ENCODE data around the gene XRCC3. TPM values are rescaled to one million over a fixed set of nuclear protein-coding genes. Genes with fewer than 3 reads are reported as not detected.

XRCC3 gene
- total RNA-seq: 5.6 TPM
- long read RNA-seq, partial matches to known transcripts: 0 of 9 reads
- long read RNA-seq, other reads (novel, unspliced or antisense): 6 of 9 reads

DNA sequence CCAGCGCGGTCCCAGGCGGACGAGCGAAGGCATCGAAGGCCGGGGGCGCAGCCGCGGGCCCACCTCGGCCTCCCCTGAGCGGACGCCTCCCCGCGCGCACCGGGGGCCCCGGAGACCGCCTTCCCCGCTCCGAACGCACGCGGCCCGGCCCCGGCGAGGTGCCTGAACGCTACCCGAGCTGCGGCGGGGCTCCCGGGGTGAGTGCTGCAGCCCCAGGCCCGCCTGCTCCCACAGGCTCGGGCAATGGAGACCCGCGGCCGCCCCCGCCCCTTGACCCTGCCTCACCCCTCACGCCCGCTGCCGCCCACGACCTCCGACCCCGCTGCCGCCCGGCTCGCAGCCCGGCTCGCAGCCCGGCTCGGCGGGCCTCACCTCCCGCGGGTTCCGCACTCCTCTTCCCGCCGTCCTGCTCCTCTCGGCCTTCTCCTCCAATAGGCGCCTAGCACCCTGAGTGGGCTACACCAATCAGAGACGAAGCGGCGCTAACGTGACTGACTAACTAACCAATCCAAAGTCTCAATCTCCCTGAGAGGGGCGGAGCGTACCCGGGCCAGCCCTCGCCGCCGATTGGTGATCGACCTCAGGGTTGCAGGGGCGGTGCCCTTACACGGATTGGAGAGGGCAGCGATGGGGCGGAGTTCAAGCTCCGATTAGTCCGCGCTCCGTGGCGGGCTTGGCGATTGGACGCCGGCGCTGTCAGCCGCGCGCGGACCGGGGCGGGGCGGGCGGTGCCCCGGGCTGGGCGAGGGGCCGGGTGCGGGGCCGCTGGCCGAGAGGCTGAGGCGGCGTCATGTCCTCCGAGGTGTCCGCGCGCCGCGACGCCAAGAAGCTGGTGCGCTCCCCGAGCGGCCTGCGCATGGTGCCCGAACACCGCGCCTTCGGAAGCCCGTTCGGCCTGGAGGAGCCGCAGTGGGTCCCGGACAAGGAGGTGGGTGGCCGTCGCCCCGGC, at the start of gene XRCC3, which contains the start of gene ZFYVE21:
XRCC3 (minus strand) TSS at position 400 of the 949 bp plus-strand sequence. CDS start 4,364 bp downstream, outside the sequence.
ZFYVE21 (plus strand) TSS at position 759 of the 949 bp plus-strand sequence; CDS start at position 791, 32 bp downstream.
- H3K4me1 ChIP-seq: peaks cover 40% of the 10 kb centered on the region
- TF ChIP-seq, protein P1, sequence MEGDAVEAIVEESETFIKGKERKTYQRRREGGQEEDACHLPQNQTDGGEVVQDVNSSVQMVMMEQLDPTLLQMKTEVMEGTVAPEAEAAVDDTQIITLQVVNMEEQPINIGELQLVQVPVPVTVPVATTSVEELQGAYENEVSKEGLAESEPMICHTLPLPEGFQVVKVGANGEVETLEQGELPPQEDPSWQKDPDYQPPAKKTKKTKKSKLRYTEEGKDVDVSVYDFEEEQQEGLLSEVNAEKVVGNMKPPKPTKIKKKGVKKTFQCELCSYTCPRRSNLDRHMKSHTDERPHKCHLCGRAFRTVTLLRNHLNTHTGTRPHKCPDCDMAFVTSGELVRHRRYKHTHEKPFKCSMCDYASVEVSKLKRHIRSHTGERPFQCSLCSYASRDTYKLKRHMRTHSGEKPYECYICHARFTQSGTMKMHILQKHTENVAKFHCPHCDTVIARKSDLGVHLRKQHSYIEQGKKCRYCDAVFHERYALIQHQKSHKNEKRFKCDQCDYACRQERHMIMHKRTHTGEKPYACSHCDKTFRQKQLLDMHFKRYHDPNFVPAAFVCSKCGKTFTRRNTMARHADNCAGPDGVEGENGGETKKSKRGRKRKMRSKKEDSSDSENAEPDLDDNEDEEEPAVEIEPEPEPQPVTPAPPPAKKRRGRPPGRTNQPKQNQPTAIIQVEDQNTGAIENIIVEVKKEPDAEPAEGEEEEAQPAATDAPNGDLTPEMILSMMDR (IDR thresholded peaks at IDR 0.05): no peak
- H3K9me3 ChIP-seq: no peaks in the 10 kb centered on the region
- no peaks in the 10 kb centered on the region for H3K27me3 ChIP-seq
- intact Hi-C loops (cut with DNase I): no loop called here
- peak; percentile 96 for ATAC-seq
- peak; percentile 100 for DNase-seq
- H3K36me3 ChIP-seq: no peaks in the 10 kb centered on the region
- peak within 1 kb of the TSS; percentile 47 for H3K27ac ChIP-seq
- H3K4me3 ChIP-seq: peak within 1 kb of the TSS; percentile 83

DNA sequence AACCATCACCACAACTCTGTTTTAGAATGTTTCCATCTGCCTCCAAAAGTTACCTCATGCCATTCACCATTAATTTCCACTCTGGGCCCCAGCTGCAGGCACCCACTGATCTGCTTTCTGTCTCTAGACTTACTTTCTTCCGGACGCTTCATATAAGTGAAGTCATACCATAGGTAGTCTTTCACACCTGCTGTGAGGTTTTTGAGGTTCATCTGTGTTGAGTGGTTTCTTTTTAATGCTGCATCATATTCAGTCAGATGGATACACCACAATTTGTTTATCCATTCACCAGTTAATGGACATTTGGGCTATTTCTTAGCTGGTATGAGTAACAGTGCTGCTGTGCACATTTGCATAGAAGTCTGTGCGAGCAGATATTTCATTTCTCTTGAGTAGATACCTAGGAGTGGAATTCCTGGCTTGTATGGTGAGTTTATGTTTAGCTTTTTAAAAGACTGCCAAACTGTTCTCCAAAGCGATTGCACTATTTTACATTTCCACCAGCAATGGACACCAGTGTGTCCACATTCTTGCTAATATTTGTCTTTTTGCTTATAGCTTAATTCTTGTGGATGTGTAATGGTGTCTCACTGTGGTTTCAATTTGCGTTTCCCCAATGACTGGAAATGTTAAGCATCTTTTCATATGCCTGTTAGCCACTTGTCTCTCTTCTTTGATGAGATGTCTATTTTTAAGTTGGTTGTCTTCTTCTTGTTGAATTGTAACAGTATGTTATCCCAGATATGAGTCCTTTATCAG, 48.7 kb upstream of the XRCC3 start:
- Histone ChIP-seq H3K9me3 (no peaks in the 10 kb centered on the region), H3K4me1 (no peaks in the 10 kb centered on the region), H3K27ac (no peak overlapping the region), H3K27me3 (no peaks in the 10 kb centered on the region), H3K36me3 (peaks cover 8% of the 10 kb centered on the region), H3K4me3 (no peak overlapping the region)
- no peak for ATAC-seq
- TF ChIP-seq, protein P1 (IDR thresholded peaks at IDR 0.05): no peak
- no peak for DNase-seq
- intact Hi-C loops (cut with DNase I): no loop called here

DNA sequence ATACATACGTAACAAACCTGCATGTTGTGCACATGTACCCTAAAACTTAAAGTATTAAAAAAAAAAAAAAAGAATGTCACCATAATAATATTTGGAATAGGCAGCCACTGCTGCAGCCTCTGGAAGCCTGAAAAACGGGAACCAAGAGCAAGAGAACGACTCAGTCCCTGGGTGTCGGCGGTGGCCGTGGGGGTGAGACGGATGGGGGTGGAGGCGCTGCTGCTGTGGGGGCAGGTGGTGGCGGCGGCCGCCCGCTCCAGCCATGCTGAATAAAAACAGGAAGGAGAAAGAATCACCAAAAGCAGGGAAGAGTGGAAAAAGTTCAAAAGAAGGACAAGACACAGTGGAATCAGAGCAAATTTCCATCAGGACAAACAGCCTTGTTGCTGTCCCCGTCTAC, 47.3 kb upstream of the XRCC3 start:
- peak; percentile 67 for ATAC-seq
- intact Hi-C loops (cut with DNase I): no loop called here
- H3K27me3 ChIP-seq: no peaks in the 10 kb centered on the region
- H3K36me3 ChIP-seq: peaks cover 8% of the 10 kb centered on the region
- H3K27ac ChIP-seq: no peak overlapping the region
- no peaks in the 10 kb centered on the region for H3K9me3 ChIP-seq
- TF ChIP-seq, protein P1 (IDR thresholded peaks at IDR 0.05): no peak
- DNase-seq: no peak
- H3K4me1 ChIP-seq: no peaks in the 10 kb centered on the region
- H3K4me3 ChIP-seq: no peak overlapping the region

DNA sequence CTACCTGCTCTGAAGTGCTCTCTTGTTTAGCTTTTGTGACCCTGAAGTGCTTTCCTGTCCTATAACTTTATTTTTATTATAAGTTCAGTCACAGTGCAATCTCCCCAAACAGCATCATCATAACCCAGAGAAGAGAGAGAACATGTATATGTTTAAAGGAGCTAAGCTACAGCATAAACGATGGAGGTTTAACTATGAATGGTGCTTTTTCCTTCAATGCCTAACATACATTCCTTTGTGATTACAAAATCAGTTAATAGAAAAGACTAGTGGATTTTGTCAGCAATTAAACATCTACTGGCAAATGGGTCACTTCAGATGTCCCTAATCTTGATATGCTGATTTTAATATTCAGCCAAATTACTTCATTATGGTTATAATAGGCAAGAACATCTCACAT, 46.8 kb upstream of the XRCC3 start:
- Histone ChIP-seq H3K36me3 (peaks cover 8% of the 10 kb centered on the region), H3K4me3 (no peak overlapping the region), H3K9me3 (no peaks in the 10 kb centered on the region), H3K4me1 (no peaks in the 10 kb centered on the region), H3K27me3 (no peaks in the 10 kb centered on the region), H3K27ac (no peak overlapping the region)
- DNase-seq (no peak), ATAC-seq (no peak)
- TF ChIP-seq, protein P1 (IDR thresholded peaks at IDR 0.05): no peak
- intact Hi-C loops (cut with DNase I): no loop called here

DNA sequence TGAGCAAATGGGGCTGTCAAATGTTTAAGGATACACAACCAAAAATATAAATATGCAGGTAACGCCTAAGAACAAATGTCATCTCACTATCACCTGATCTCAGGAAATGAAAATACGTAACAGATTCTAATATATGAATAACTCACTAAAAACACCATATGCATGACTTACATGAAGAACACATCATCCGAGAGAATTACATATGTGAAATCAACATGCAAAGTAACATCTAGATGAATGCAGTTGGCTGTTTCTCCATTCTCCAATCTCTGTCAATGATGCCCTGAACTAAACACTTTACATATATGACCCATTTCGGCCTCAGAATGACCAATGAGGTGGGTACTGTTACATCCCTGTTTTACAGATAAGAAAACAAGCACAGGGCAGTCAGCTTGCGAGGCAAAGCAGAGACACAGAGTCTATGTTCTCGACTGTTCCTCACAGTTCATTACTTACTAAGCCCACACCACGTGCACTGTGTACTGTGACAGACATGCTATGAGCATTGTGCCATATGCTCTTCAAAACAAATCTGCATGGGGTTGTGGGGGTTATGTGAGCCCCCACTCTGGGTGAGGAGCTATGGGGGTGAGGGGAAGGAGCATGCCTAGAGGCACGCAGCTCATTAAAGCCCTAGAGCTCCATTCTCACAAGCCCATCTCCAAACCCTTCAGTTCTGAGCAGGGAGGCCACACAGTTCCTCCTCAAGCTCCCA, 43.0 kb upstream of the XRCC3 start:
- Histone ChIP-seq H3K27ac (no peak overlapping the region), H3K36me3 (peaks cover 3% of the 10 kb centered on the region), H3K4me3 (no peak overlapping the region), H3K27me3 (no peaks in the 10 kb centered on the region), H3K4me1 (no peaks in the 10 kb centered on the region), H3K9me3 (no peaks in the 10 kb centered on the region)
- ATAC-seq (no peak), DNase-seq (no peak)
- TF ChIP-seq, protein P1 (IDR thresholded peaks at IDR 0.05): no peak
- intact Hi-C loops (cut with DNase I): no loop called here
